Endothelial cell (in vitro differentiated cells): ENCODE data around the gene AFAP1L2. TPM values are rescaled to one million over a fixed set of nuclear protein-coding genes. Genes with fewer than 3 reads are reported as not detected.

ENCODE experiments used
- DNase-seq: peaks from one replicate; pipeline ENCODE4 v3.0.0; 2021; ENCODE audit warnings: low spot score
- H3K27ac Mint-ChIP-seq: one replicate; pipeline ENCODE4 v1.8.0; 2021; ENCODE audit warnings: mixed read lengths, inconsistent platforms; ENCODE audit not compliant: unreplicated experiment
- H3K27me3 Mint-ChIP-seq: one replicate; pipeline ENCODE4 v1.8.0; 2021; ENCODE audit warnings: mild to moderate bottlenecking, moderate library complexity, mixed read lengths, inconsistent platforms; ENCODE audit not compliant: unreplicated experiment
- H3K36me3 Mint-ChIP-seq: one replicate; pipeline ENCODE4 v1.8.0; 2021; ENCODE audit warnings: mild to moderate bottlenecking, low read depth, mixed read lengths, inconsistent platforms; ENCODE audit not compliant: unreplicated experiment
- H3K4me1 Mint-ChIP-seq: one replicate; pipeline ENCODE4 v1.8.0; 2021; ENCODE audit warnings: mild to moderate bottlenecking, mixed read lengths, inconsistent platforms; ENCODE audit not compliant: unreplicated experiment
- H3K4me3 Mint-ChIP-seq: one replicate; pipeline ENCODE4 v1.8.0; 2021; ENCODE audit warnings: mild to moderate bottlenecking, mixed read lengths, inconsistent platforms; ENCODE audit not compliant: unreplicated experiment
- H3K9me3 Mint-ChIP-seq: one replicate; pipeline ENCODE4 v1.8.0; 2021; ENCODE audit warnings: mixed read lengths, inconsistent platforms; ENCODE audit not compliant: unreplicated experiment
- total RNA-seq: library from RNA; stranded (reverse); fragmentation: NEBNext Ultra II Directional; extraction: Animal tissue kit (Norgen Biotek cat#: 25700); gene quantifications from one replicate; pipeline ENCODE4 v1.2.1, GENCODE V29; 2021; ENCODE audit not compliant: unreplicated experiment
- TF ChIP-seq, protein P1 (sequence below): fragments of 200-600 bp; sonication (generic); IDR thresholded peaks from one replicate; pipeline ENCODE4 v1.5.0; 2021; ENCODE audit warnings: antibody characterized with exemption; ENCODE audit not compliant: unreplicated experiment

The AFAP1L2 gene
- total RNA-seq, 1 donor from 2014 or later, result 0.77 TPM

DNA sequence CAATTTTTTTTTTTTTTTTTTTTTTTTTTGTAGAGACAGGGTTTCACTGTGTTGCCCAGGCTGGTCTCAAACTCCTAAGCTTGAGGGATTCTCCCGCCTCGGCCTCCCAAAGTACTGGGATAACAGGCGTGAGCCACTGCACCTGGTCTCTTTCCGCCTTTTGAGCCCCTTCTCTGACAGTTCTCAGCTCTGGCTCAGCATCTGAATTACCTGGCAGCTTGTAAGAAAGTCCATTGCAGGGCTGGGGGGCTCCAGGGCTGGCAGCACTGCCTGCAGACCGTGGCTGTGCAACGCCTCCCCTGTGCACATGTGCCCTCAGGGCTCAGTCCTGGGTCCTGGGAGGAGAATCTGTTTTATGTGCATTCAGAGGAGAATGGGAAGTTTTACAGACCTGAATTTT lies 127.6 kb downstream of the AFAP1L2 start:
- no peak overlapping the region for H3K27ac Mint-ChIP-seq
- DNase-seq, result no peak
- H3K27me3 Mint-ChIP-seq, result peaks cover 4% of the 10 kb centered on the region
- H3K4me3 Mint-ChIP-seq, result no peak overlapping the region
- TF ChIP-seq, protein P1, sequence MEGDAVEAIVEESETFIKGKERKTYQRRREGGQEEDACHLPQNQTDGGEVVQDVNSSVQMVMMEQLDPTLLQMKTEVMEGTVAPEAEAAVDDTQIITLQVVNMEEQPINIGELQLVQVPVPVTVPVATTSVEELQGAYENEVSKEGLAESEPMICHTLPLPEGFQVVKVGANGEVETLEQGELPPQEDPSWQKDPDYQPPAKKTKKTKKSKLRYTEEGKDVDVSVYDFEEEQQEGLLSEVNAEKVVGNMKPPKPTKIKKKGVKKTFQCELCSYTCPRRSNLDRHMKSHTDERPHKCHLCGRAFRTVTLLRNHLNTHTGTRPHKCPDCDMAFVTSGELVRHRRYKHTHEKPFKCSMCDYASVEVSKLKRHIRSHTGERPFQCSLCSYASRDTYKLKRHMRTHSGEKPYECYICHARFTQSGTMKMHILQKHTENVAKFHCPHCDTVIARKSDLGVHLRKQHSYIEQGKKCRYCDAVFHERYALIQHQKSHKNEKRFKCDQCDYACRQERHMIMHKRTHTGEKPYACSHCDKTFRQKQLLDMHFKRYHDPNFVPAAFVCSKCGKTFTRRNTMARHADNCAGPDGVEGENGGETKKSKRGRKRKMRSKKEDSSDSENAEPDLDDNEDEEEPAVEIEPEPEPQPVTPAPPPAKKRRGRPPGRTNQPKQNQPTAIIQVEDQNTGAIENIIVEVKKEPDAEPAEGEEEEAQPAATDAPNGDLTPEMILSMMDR, result no peak
- H3K4me1 Mint-ChIP-seq, result peaks cover 10% of the 10 kb centered on the region
- H3K9me3 Mint-ChIP-seq, result no peaks in the 10 kb centered on the region
- H3K36me3 Mint-ChIP-seq, result no peaks in the 10 kb centered on the region

DNA sequence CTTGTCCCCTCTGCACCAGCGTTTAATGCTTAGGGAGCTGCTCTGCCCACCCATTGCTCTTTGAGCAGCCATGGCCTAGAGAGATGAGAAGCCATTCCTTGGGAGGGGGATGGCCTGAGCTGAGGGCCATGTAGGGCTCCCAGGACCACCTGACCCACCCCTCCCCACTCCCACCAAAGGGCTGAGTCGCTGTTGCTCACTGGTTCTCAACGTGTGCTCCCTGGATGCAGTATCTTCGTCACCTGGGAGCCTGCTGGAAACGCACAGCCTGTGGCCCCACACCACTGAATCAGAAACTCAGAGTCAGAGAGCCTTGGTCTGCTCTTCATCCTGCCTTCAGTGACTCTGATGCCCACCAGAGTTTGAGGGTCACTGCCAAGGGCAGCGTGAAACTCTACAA lies 128.2 kb downstream of the AFAP1L2 start:
- TF ChIP-seq, protein P1, result no peak
- no peaks in the 10 kb centered on the region for H3K36me3 Mint-ChIP-seq
- peaks cover 4% of the 10 kb centered on the region for H3K27me3 Mint-ChIP-seq
- no peaks in the 10 kb centered on the region for H3K9me3 Mint-ChIP-seq
- DNase-seq, result no peak
- no peak overlapping the region for H3K27ac Mint-ChIP-seq
- H3K4me3 Mint-ChIP-seq, result no peak overlapping the region
- peaks cover 10% of the 10 kb centered on the region for H3K4me1 Mint-ChIP-seq

DNA sequence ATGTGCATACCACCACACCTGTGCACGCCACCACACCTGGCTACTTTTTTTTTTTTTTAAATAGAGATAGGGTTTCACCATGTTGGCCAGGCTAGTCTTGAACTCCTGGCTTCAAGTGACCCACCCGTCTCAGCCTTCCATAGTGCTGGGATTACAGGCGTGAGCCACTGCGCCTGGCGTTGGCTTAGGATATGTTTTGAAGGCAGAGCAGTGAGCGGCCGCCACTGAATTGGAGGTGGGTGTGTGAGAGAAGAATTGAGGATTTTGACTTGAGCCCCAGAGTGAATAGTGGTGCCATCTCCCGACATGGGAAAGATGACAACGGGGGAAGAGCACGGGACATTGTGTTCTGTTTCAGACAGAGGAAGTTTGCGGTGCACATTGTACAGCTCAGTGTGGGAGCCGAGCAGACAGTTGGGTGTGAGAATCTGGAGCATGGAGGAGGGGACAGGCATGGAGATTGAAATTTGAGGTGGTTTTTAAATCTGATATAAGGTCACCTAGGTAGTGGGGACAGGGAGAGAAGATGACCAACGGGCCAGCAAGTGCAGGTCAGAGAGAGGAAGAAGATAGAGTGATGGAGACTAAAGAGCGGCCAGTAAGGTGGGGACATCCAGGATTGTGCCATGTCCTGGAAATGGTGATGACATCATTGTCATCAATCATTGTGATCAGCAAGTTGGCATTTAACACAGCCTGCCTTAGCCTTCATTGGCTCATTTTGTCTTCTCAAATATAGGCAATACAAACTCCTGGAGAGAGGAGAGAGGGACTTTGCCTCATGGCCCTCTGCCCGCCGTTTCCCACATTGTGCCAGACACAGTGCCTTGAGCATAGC lies 129.5 kb downstream of the AFAP1L2 start:
- H3K27me3 Mint-ChIP-seq, result peaks cover 3% of the 10 kb centered on the region
- H3K9me3 Mint-ChIP-seq, result no peaks in the 10 kb centered on the region
- no peak overlapping the region for H3K4me3 Mint-ChIP-seq
- no peaks in the 10 kb centered on the region for H3K36me3 Mint-ChIP-seq
- no peak for DNase-seq
- TF ChIP-seq, protein P1, result no peak
- peaks cover 10% of the 10 kb centered on the region for H3K4me1 Mint-ChIP-seq
- H3K27ac Mint-ChIP-seq, result no peak overlapping the region

DNA sequence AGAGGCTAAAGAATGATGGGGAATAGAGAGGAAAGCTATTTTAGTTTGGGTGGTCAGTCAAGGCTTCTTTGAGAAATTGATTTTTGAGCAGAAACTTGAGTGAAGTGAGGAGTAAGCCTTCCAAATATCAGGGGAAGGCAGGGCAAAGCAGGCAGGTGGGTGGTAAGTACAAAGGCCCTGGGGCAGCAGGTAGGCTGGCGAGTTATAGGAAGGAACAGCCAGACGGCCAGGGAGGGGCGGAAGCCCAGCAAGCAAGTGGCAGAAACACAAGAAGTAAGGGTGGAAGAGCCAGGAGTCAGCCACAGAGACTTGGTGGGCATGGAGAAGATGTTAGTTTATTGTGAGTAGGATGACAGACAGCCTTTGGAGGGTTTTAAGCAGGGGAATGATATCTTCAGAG lies 130.4 kb downstream of the AFAP1L2 start:
- Mint-ChIP-seq H3K9me3 (no peaks in the 10 kb centered on the region), H3K4me1 (peaks cover 10% of the 10 kb centered on the region), H3K4me3 (no peak overlapping the region), H3K27me3 (peaks cover 5% of the 10 kb centered on the region), H3K27ac (peak overlapping the region; percentile 24), H3K36me3 (no peaks in the 10 kb centered on the region)
- TF ChIP-seq, protein P1, result no peak
- no peak for DNase-seq

DNA sequence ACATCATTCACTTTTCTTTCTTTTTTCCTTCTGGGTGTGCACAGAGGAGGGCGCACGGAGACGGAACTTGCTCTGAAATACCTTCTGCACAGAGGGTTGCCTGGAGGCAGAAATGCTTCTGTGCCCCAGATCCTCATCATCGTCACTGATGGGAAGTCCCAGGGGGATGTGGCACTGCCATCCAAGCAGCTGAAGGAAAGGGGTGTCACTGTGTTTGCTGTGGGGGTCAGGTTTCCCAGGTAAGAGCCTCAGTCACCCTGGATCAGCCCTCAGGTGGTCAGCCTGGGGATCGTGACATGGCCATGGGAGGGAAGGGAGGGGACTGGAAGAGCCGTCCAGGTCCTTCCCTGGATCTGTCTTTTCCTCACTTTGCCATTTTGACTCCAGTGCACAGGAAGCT lies 131.6 kb downstream of the AFAP1L2 start:
- no peak overlapping the region for H3K4me3 Mint-ChIP-seq
- TF ChIP-seq, protein P1, result no peak
- H3K36me3 Mint-ChIP-seq, result no peaks in the 10 kb centered on the region
- H3K27me3 Mint-ChIP-seq, result peaks cover 5% of the 10 kb centered on the region
- no peaks in the 10 kb centered on the region for H3K9me3 Mint-ChIP-seq
- no peak overlapping the region for H3K27ac Mint-ChIP-seq
- no peak for DNase-seq
- H3K4me1 Mint-ChIP-seq, result peaks cover 10% of the 10 kb centered on the region
